Brain microvascular endothelial cell (primary cell): ENCODE results near the gene KCNIP4.

Experiments used
- DNase-seq: peaks from one replicate; pipeline ENCODE4 v3.0.0-alpha.2; 2020
- H3K27ac ChIP-seq: fragments of 250-450 bp; sonication (Bioruptor Pico); 2 replicates; pipeline ENCODE4 v1.5.1; 2020; ENCODE audit warnings: mild to moderate bottlenecking, moderate library complexity
- H3K27me3 ChIP-seq: fragments of 250-450 bp; sonication (Bioruptor Pico); replicated peaks from 2 replicates; pipeline ENCODE4 v1.5.1; 2020; ENCODE audit warnings: mild to moderate bottlenecking
- H3K36me3 ChIP-seq: fragments of 250-450 bp; sonication (Bioruptor Pico); replicated peaks from 2 replicates; pipeline ENCODE4 v1.5.1; 2020; ENCODE audit warnings: mild to moderate bottlenecking
- H3K4me3 ChIP-seq: 2 replicates; pipeline ENCODE4 v1.5.1; 2011; ENCODE audit warnings: low read depth, mild to moderate bottlenecking, control low read depth, low read length, moderate library complexity
- in situ Hi-C: cut with HindIII; loops from 2 replicates; pipeline ENCODE4 v1.10.0; 2017; ENCODE audit warnings: low sequenced_read_pairs, low pct_ligation_motif_present
- TF ChIP-seq, protein P1 (sequence below): IDR thresholded peaks from 2 replicates; pipeline ENCODE4 v1.5.1; 2011; ENCODE audit warnings: low read depth, mild to moderate bottlenecking, moderate library complexity, low read length, control low read depth, inconsistent platforms; ENCODE audit errors: missing control alignments

The KCNIP4 gene

DNA sequence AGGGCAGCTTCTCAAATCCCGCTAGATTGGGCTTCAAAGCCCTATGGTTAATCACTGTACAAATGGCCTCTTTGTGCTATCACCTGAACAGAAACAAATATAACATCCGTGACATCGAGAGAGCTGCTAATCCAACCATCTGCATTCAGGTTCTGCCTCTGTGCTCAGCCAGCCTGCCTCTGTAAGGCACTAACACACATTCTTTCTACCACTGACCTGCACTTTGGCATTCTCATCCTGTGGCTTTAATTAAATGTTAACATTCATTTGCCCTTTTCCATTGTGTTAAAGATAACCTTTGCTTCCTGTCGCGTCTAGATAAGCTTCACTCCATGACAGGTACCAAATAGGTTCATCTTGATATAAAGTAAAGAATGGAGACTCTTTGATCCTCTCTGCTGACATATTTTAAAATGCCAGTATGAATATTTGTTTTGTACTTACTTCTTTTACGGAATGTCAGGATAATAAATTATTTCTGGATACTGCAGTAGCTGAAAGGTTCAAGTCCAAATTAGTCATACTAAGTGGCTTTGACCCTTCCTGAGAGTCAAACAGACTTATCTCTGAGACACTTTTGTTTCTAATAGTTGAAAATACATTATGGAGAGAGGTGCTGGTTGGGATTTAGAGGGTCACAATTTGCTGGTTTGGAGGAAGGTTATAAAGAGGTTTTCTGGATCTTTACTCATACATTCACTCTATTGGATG lies 742.6 kb downstream of the KCNIP4 start:
- TF ChIP-seq, protein P1, sequence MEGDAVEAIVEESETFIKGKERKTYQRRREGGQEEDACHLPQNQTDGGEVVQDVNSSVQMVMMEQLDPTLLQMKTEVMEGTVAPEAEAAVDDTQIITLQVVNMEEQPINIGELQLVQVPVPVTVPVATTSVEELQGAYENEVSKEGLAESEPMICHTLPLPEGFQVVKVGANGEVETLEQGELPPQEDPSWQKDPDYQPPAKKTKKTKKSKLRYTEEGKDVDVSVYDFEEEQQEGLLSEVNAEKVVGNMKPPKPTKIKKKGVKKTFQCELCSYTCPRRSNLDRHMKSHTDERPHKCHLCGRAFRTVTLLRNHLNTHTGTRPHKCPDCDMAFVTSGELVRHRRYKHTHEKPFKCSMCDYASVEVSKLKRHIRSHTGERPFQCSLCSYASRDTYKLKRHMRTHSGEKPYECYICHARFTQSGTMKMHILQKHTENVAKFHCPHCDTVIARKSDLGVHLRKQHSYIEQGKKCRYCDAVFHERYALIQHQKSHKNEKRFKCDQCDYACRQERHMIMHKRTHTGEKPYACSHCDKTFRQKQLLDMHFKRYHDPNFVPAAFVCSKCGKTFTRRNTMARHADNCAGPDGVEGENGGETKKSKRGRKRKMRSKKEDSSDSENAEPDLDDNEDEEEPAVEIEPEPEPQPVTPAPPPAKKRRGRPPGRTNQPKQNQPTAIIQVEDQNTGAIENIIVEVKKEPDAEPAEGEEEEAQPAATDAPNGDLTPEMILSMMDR = no peak
- H3K27ac ChIP-seq = no peak overlapping the region
- in situ Hi-C loops = no loop called here

DNA sequence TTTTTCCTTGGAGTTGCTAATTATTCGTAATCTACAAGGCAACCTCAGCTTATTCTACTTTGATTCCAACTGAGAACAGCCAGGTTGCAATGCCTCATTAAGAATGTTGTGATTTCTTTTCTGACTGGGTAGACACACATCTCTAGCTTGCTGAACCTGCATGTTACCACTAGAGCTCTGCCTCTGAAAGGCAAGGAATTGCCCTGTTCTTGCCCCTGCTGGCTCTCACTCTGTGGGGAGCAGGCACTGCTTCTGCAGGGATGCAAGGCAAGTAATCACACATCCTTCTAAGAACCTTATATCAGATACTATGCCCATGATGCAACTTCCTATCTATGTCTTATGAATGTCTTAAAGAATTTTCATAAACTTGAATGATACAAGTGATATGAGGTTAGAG lies 745.2 kb downstream of the KCNIP4 start:
- TF ChIP-seq, protein P1 = no peak
- Histone ChIP-seq H3K4me3 (no peak overlapping the region), H3K27ac (no peak overlapping the region), H3K27me3 (no peaks in the 10 kb centered on the region), H3K36me3 (no peaks in the 10 kb centered on the region)
- in situ Hi-C loops = no loop called here
- no peak for DNase-seq

More for the DNA sequence above, 742.6 kb downstream of the KCNIP4 start:
- DNase-seq = no peak
- H3K36me3 ChIP-seq = no peaks in the 10 kb centered on the region
- no peaks in the 10 kb centered on the region for H3K27me3 ChIP-seq
- no peak overlapping the region for H3K4me3 ChIP-seq

DNA sequence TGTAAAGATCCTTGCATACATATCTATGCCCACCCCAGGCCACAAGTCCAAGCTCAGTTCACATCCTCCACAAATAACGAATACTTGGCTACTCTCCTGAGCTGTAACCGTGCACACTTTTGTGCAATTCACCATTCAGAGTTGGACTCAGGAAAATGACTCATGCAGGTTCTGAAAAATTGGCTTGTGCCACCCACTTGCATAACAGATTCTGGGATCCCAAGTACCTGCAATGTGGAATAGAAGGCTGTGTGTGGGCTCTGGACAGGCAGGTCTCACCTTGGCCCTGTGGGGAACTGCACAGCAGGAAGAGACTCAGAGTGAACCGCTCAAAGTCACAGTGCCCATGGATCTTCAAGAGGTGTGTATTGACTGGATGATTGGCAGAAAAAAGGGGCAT lies 745.6 kb downstream of the KCNIP4 start:
- Histone ChIP-seq H3K36me3 (no peaks in the 10 kb centered on the region), H3K27me3 (no peaks in the 10 kb centered on the region), H3K27ac (no peak overlapping the region), H3K4me3 (no peak overlapping the region)
- in situ Hi-C loops = no loop called here
- no peak for DNase-seq
- TF ChIP-seq, protein P1 = no peak

DNA sequence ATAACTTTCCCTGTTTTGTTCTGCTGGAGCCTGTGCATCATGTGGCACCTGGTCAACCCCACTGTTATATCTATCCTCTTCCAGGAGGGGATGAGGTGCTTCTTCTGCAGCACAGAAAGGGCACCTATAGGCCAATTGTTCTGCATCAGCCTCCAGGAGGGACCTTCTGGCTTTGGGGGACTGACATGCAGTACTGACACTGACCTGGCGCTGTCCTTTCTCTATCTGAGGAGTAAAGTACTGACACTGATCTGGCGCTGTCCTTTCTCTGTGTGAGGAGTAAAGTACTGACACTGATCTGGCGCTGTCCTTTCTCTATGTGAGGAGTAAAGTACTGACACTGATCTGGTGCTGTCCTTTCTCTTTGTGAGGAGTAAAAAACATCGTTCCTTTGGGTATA lies 749.9 kb downstream of the KCNIP4 start:
- H3K27me3 ChIP-seq = no peaks in the 10 kb centered on the region
- H3K4me3 ChIP-seq = no peak overlapping the region
- no peak for DNase-seq
- no peaks in the 10 kb centered on the region for H3K36me3 ChIP-seq
- in situ Hi-C loops = no loop called here
- H3K27ac ChIP-seq = no peak overlapping the region
- TF ChIP-seq, protein P1 = no peak

DNA sequence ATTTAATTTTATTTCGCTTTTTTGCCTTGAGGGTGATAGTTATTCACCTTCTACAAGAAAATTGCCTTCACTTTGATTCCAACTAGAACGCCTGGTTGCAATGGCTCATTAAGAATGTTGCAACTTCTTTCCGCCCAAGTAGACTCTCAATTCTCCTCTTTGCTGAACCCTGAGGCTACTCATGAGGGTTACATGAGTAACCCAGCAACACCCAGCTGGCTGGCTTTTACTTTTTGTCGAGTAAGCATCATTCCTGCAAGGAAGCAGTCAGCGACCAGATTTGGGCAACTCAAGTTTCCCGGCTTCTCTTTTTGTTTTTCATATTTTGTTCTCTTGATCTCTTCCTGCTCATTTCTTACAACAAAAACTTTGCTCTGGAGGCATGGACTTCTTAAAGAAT lies 752.9 kb downstream of the KCNIP4 start:
- TF ChIP-seq, protein P1 = no peak
- DNase-seq = no peak
- Histone ChIP-seq H3K27ac (no peak overlapping the region), H3K4me3 (no peak overlapping the region), H3K36me3 (no peaks in the 10 kb centered on the region), H3K27me3 (no peaks in the 10 kb centered on the region)
- in situ Hi-C loops = no loop called here

DNA sequence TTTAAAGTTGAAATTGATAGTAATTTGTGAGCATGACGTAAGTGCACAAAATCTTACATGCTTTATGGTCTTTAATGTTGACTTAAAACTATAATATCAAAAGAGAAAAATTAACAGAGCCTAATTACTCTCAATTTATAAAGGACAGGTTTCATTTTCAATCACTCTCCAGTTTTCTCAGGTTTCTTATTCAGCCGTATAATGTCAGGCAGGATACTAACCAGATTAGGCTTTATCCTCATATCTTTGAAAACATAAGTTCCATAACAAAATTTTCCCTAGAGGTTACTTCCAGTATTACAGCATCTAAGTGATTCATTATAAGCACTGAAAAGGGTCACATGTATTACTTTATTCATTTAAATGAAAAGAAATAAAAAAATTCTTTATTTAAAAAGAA lies 756.2 kb downstream of the KCNIP4 start:
- DNase-seq = no peak
- Histone ChIP-seq H3K27ac (no peak overlapping the region), H3K4me3 (no peak overlapping the region), H3K36me3 (no peaks in the 10 kb centered on the region), H3K27me3 (no peaks in the 10 kb centered on the region)
- in situ Hi-C loops = no loop called here
- TF ChIP-seq, protein P1 = no peak
